Keratinocyte (primary cell): ENCODE data around the gene CACNA1H.

Experiments used
- EZH2 ChIP-seq: IDR thresholded peaks from one replicate; pipeline ENCODE4 v1.6.1; 2012; ENCODE audit warnings: inconsistent platforms, mild to moderate bottlenecking, low read length, moderate library complexity
- TF ChIP-seq, protein P1 (sequence below), 3 experiments: IDR thresholded peaks in 1 of 3; conservative IDR thresholded peaks in 1 of 3; optimal IDR thresholded peaks in 1 of 3; 2 replicates in 2 of 3; 3 replicates in 1 of 3; pipeline versions ENCODE3 to v1.5.1; 2011; ENCODE audit warnings: low read length in 3 of 3, mild to moderate bottlenecking in 3 of 3, moderate library complexity in 2 of 3, control low read depth in 1 of 3, inconsistent platforms in 1 of 3; ENCODE audit not compliant: insufficient read depth in 2 of 3; ENCODE audit errors: extremely low read depth in 1 of 3

DNA sequence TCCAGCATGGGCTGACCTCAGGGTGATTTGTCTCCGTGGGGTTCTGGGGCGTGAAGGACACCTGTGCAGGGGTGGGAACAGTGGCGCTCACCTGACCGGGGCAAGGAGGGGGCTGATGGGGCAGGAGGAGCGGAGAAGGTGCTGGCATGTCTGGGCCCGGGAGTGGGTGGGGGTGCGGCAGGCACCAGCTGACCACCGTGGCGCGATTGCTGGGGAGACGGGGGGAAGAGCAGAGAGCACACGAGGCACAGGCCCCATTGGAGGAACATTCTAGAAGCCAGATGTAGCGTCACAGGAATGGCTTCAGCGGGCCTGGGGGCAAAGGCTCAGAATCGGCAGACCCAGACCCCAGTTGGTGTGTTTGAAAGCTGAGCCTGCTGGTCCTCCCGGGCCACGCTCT is 12.1 kb downstream of the CACNA1H start:
- TF ChIP-seq, protein P1, sequence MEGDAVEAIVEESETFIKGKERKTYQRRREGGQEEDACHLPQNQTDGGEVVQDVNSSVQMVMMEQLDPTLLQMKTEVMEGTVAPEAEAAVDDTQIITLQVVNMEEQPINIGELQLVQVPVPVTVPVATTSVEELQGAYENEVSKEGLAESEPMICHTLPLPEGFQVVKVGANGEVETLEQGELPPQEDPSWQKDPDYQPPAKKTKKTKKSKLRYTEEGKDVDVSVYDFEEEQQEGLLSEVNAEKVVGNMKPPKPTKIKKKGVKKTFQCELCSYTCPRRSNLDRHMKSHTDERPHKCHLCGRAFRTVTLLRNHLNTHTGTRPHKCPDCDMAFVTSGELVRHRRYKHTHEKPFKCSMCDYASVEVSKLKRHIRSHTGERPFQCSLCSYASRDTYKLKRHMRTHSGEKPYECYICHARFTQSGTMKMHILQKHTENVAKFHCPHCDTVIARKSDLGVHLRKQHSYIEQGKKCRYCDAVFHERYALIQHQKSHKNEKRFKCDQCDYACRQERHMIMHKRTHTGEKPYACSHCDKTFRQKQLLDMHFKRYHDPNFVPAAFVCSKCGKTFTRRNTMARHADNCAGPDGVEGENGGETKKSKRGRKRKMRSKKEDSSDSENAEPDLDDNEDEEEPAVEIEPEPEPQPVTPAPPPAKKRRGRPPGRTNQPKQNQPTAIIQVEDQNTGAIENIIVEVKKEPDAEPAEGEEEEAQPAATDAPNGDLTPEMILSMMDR (optimal IDR thresholded peaks at IDR 0.05 in 1 of 3, IDR thresholded peaks at IDR 0.05 in 1 of 3, conservative IDR thresholded peaks at IDR 0.05 in 1 of 3; ENCODE audit: extremely low read depth in 1 of 3, insufficient read depth in 2 of 3, low read length in 3 of 3) = no peak
- no peak for TF ChIP-seq EZH2
